Peyer's patch (tissue), 4 donors: Measurements from ENCODE around the gene RCN1.

ENCODE experiments used
- POLR2A ChIP-seq, 2 donors: fragments of 450-650 bp; IDR thresholded peaks; one replicate each; pipeline ENCODE4 v1.5.1; 2017; ENCODE audit warnings: antibody characterized with exemption in 2 of 2, mild to moderate bottlenecking in 2 of 2, moderate library complexity in 2 of 2
- TF ChIP-seq, protein P1 (sequence below), 6 experiments: fragments of 450-650 bp in 4 of 6; fragments of 200-600 bp in 2 of 6; sonication (generic) in 1 of 6; IDR thresholded peaks; one replicate each; pipeline ENCODE4 v1.5.1; 2017 to 2019; ENCODE audit warnings: antibody characterized with exemption in 6 of 6, mild to moderate bottlenecking in 3 of 6, moderate library complexity in 1 of 6

GRCh38 chr11:32071811-32072210 is 19.1 kb upstream of the RCN1 start:
- TF ChIP-seq, protein P1, sequence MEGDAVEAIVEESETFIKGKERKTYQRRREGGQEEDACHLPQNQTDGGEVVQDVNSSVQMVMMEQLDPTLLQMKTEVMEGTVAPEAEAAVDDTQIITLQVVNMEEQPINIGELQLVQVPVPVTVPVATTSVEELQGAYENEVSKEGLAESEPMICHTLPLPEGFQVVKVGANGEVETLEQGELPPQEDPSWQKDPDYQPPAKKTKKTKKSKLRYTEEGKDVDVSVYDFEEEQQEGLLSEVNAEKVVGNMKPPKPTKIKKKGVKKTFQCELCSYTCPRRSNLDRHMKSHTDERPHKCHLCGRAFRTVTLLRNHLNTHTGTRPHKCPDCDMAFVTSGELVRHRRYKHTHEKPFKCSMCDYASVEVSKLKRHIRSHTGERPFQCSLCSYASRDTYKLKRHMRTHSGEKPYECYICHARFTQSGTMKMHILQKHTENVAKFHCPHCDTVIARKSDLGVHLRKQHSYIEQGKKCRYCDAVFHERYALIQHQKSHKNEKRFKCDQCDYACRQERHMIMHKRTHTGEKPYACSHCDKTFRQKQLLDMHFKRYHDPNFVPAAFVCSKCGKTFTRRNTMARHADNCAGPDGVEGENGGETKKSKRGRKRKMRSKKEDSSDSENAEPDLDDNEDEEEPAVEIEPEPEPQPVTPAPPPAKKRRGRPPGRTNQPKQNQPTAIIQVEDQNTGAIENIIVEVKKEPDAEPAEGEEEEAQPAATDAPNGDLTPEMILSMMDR (IDR thresholded peaks at IDR 0.05), result no peak
- TF ChIP-seq POLR2A (IDR thresholded peaks at IDR 0.05), result no peak
